ENCODE measurements around the gene SCP2. TPM values are rescaled to one million over a fixed set of nuclear protein-coding genes. Genes with fewer than 3 reads are reported as not detected.
A peak's percentile ranks its signal among the peaks of the same experiment; 100 is the strongest.

The SCP2 gene
- total RNA-seq, 3 donors from 2014 or later: 228 to 272 (median 267) TPM

- intact Hi-C loops (cut with DNase I, micrococcal nuclease): loop anchor here in 1 of 2 donors (10.0 kb wide), 1 partner anchor 113 kb away; no protein-coding TSS in a partner anchor
- peak in 1 of 3 donors; percentile 64 for DNase-seq
- Histone ChIP-seq H3K9me3 (no peaks in the 10 kb centered on the region), H3K4me1 (ENCODE audit: low read depth) (peaks cover 7% of the 10 kb centered on the region), H3K4me3 (no peak within 1 kb of the TSS), H3K36me3 (ENCODE audit: low read depth) (no peaks in the 10 kb centered on the region)
- peak; percentile 20 for ATAC-seq
- no peak for TF ChIP-seq CTCF (IDR thresholded peaks at IDR 0.05)
Measured at GRCh38 chr1:53061859-53062707, 135.0 kb downstream of the SCP2 start, which contains the start of gene PODN. Gene PODN, plus strand, starts transcription at chr1:53062213. Its CDS starts 7,643 bp downstream, at chr1:53069856.

- Histone ChIP-seq H3K4me1 (ENCODE audit: low read depth) (peaks cover 7% of the 10 kb centered on the region), H3K4me3 (no peak overlapping the region), H3K9me3 (no peaks in the 10 kb centered on the region), H3K36me3 (ENCODE audit: low read depth) (no peaks in the 10 kb centered on the region)
- ATAC-seq: no peak
- TF ChIP-seq CTCF (IDR thresholded peaks at IDR 0.05): no peak
- intact Hi-C loops (cut with DNase I, micrococcal nuclease): loop anchor here in 1 of 2 donors (10.0 kb wide), 1 partner anchor 112 kb away; no protein-coding TSS in a partner anchor
- no peak for DNase-seq
Measured at GRCh38 chr1:53062708-53063591, 135.9 kb downstream of the SCP2 start.

- Histone ChIP-seq H3K36me3 (ENCODE audit: low read depth) (no peaks in the 10 kb centered on the region), H3K4me1 (ENCODE audit: low read depth) (peaks cover 7% of the 10 kb centered on the region), H3K4me3 (no peak overlapping the region), H3K9me3 (no peaks in the 10 kb centered on the region)
- DNase-seq: no peak
- no peak for TF ChIP-seq CTCF (IDR thresholded peaks at IDR 0.05)
- intact Hi-C loops (cut with DNase I, micrococcal nuclease): loop anchor here in 1 of 2 donors (10.0 kb wide), 1 partner anchor 111 kb away; no protein-coding TSS in a partner anchor
- no peak for ATAC-seq
Measured at GRCh38 chr1:53063744-53064515, 136.9 kb downstream of the SCP2 start.

GRCh38 chr1:53065391-53065790 lies 138.3 kb downstream of the SCP2 start:
- intact Hi-C loops (cut with DNase I, micrococcal nuclease): loop anchor here in 1 of 2 donors (10.0 kb wide), 1 partner anchor 109 kb away; no protein-coding TSS in a partner anchor
- Histone ChIP-seq H3K4me3 (no peak overlapping the region), H3K9me3 (no peaks in the 10 kb centered on the region), H3K4me1 (ENCODE audit: low read depth) (peaks cover 7% of the 10 kb centered on the region), H3K36me3 (ENCODE audit: low read depth) (no peaks in the 10 kb centered on the region)
- TF ChIP-seq CTCF (IDR thresholded peaks at IDR 0.05): no peak
- no peak for DNase-seq
- ATAC-seq: no peak

- DNase-seq (no peak), ATAC-seq (no peak)
- no peak for TF ChIP-seq CTCF (IDR thresholded peaks at IDR 0.05)
- H3K9me3 ChIP-seq: no peaks in the 10 kb centered on the region
- intact Hi-C loops (cut with DNase I, micrococcal nuclease): loop anchor here in 1 of 2 donors (10.0 kb wide), 1 partner anchor 108 kb away; no protein-coding TSS in a partner anchor
- no peak overlapping the region for H3K4me3 ChIP-seq
- H3K36me3 ChIP-seq (ENCODE audit: low read depth): no peaks in the 10 kb centered on the region
- peaks cover 4% of the 10 kb centered on the region for H3K4me1 ChIP-seq (ENCODE audit: low read depth)
Measured at GRCh38 chr1:53066488-53066887, 139.4 kb downstream of the SCP2 start.
